HepG2 (cell line): Measurements from ENCODE around the gene CIROP. TPM values are rescaled to one million over a fixed set of nuclear protein-coding genes. Genes with fewer than 3 reads are reported as not detected.

Experiments
- AGO1 ChIP-seq: fragments of 200-400 bp; formaldehyde crosslinking; IDR thresholded peaks from 2 replicates; pipeline ENCODE4 v1.6.1; 2017; ENCODE audit warnings: mild to moderate bottlenecking, low read depth, low read length, moderate library complexity; ENCODE audit not compliant: poor library complexity, severe bottlenecking
- DR1 ChIP-seq: sonication (generic); formaldehyde crosslinking; IDR thresholded peaks from 2 replicates; pipeline ENCODE4 v1.8.0; 2021; ENCODE audit warnings: mild to moderate bottlenecking, missing genetic modification reagents, inconsistent platforms
- EED ChIP-seq: sonication (generic); formaldehyde crosslinking; IDR thresholded peaks from 2 replicates; pipeline ENCODE4 v1.5.0; 2020; ENCODE audit warnings: mild to moderate bottlenecking, missing genetic modification reagents
- JARID2 ChIP-seq: sonication (generic); formaldehyde crosslinking; IDR thresholded peaks from 2 replicates; pipeline ENCODE4 v1.8.1; 2023; ENCODE audit warnings: missing genetic modification reagents, inconsistent platforms; ENCODE audit not compliant: insufficient replicate concordance
- MED13 ChIP-seq: sonication (generic); formaldehyde crosslinking; IDR thresholded peaks from 2 replicates; pipeline ENCODE4 v1.5.0; 2020; ENCODE audit warnings: missing genetic modification reagents
- PAX8 ChIP-seq: sonication (generic); formaldehyde crosslinking; IDR thresholded peaks from 2 replicates; pipeline ENCODE4 v1.8.0; 2022; ENCODE audit warnings: mild to moderate bottlenecking, missing genetic modification reagents, borderline replicate concordance
- PCBP2 ChIP-seq: fragments of 200-400 bp; formaldehyde crosslinking; optimal IDR thresholded peaks from 2 replicates; pipeline ENCODE3; 2018; ENCODE audit warnings: low read length, low read depth; ENCODE audit not compliant: poor library complexity, severe bottlenecking
- ZBTB7B ChIP-seq: sonication (generic); formaldehyde crosslinking; IDR thresholded peaks from 2 replicates; pipeline ENCODE4 v1.4.0; 2020; ENCODE audit warnings: missing genetic modification reagents
- ZNF124 ChIP-seq: sonication (generic); formaldehyde crosslinking; IDR thresholded peaks from 2 replicates; pipeline ENCODE4 v1.4.0; 2020; ENCODE audit warnings: missing genetic modification reagents
- ZNF605 ChIP-seq: sonication (generic); formaldehyde crosslinking; IDR thresholded peaks from 2 replicates; pipeline ENCODE4 v1.8.0; 2022; ENCODE audit warnings: mild to moderate bottlenecking, missing genetic modification reagents
- ZNF761 ChIP-seq: sonication (generic); formaldehyde crosslinking; conservative IDR thresholded peaks from 2 replicates; pipeline ENCODE4 v1.4.0; 2020; ENCODE audit warnings: mild to moderate bottlenecking, missing genetic modification reagents
- ZNF777 ChIP-seq: sonication (generic); formaldehyde crosslinking; IDR thresholded peaks from 2 replicates; pipeline ENCODE4 v1.4.0; 2020; ENCODE audit warnings: missing genetic modification reagents
- ZSCAN25 ChIP-seq: sonication (generic); formaldehyde crosslinking; IDR thresholded peaks from 2 replicates; pipeline ENCODE4 v1.8.0; 2022; ENCODE audit warnings: mild to moderate bottlenecking, missing genetic modification reagents
- polyA plus RNA-seq, 8 experiments: library from polyadenylated mRNA; depleted of rRNA in 3 of 8; stranded (reverse) in 7 of 8; unstranded in 1 of 8; fragments of >200 nt; fragmentation: Illumina TruSeq in 4 of 8; extraction: Trizol in 4 of 8; gene quantifications; 2 replicates each; pipeline versions ENCODE4 v1.2.1 to v1.2.3, GENCODE V29; 2011 to 2016; ENCODE audit warnings: low read depth in 4 of 8, missing spikeins in 1 of 8, mixed read lengths in 1 of 8; ENCODE audit not compliant: insufficient read depth in 1 of 8
- total RNA-seq, 5 experiments: library from RNA; depleted of rRNA; stranded (reverse); fragments of >200 nt; fragmentation: Illumina TruSeq; extraction: Trizol; gene quantifications; 2 replicates each; pipeline ENCODE4 v1.2.3, GENCODE V29; 2016; ENCODE audit warnings: low read depth in 1 of 5
- TF ChIP-seq, protein P1 (sequence below): sonication (generic); formaldehyde crosslinking; IDR thresholded peaks from 2 replicates; pipeline ENCODE4 v1.4.0; 2020; ENCODE audit warnings: missing genetic modification reagents, borderline replicate concordance
- TF ChIP-seq, protein P2 (sequence below): sonication (generic); formaldehyde crosslinking; IDR thresholded peaks from 2 replicates; pipeline ENCODE4 v1.5.1; 2020; ENCODE audit warnings: missing genetic modification reagents, mild to moderate bottlenecking, borderline replicate concordance
- TF ChIP-seq, protein P3 (sequence below): IDR thresholded peaks from 2 replicates; pipeline ENCODE4 v1.6.1; 2016
- TF ChIP-seq, protein P4 (sequence below): sonication (generic); formaldehyde crosslinking; IDR thresholded peaks from 2 replicates; pipeline ENCODE4 v1.5.1; 2020; ENCODE audit warnings: missing genetic modification reagents, mild to moderate bottlenecking, borderline replicate concordance
- TF ChIP-seq, protein P5 (sequence below): sonication (generic); formaldehyde crosslinking; conservative IDR thresholded peaks from 2 replicates; pipeline ENCODE4 v1.8.0; 2022; ENCODE audit warnings: mild to moderate bottlenecking, moderate library complexity, missing genetic modification reagents

CIROP gene
- total and polyA plus RNA-seq, 2 of the 13 experiments (the other 11 are each of a cell fraction or from before 2014, with no cell fraction given) = 0.07 TPM; not detected in 1

DNA sequence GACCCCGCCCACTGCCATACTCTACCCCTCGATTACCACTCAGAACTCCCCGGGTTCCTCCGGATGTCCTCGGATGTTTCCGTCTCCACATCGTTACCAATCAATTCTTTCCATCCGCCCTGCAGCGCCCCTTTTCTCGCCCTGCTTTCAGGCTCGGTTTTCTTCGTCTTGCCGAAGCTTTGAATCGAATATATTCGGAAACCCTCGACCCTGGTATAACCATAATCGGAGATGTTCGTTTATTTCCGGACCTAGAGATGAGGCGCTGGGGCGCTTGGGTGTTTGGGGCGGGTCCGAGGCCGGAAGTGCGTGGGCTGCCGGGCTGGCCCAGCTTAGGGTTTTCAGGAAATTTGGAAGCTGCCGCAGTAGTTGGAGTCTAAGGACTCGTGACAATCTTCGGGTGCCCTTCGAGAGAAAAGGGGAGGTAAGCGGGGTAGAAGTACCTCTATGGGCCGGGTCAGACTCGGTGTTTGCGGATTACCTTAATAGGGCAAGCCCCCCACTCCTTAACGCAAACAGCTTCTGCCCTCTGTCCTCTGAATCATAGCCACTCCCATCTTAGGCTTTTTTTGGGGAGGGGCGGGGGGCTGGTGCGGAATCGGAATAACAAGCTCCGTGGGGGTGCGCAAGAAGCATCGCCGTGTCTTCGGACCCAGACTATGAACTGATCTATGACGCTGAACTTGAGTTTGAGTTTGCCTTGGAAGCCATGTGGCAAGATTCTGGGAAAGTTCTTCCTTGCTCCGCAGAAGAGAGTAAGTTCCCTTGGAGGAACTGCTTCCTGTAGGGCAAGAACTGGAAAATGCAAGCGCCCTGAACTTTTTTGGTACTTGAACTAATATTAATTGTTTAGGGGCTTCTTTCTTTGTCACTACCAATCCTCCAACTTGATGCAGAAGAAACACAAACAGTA lies 9.3 kb downstream of the CIROP start, which contains the start of gene C14orf119 (continued):
- TF ChIP-seq AGO1 (no peak), ZBTB7B (CRISPR knock-in tag) (peak; percentile 56; the same call in 1 of the 2 replicates), PCBP2 (no peak), JARID2 (CRISPR knock-in tag) (no peak), ZNF124 (CRISPR knock-in tag) (no peak; the same call in 1 of the 2 replicates), MED13 (no peak; the same call in 1 of the 2 replicates), EED (CRISPR knock-in tag) (no peak), PAX8 (CRISPR knock-in tag) (no peak), ZNF605 (CRISPR knock-in tag) (no peak), ZSCAN25 (CRISPR knock-in tag) (no peak; the same call in 1 of the 2 replicates), ZNF777 (peak; percentile 66), DR1 (CRISPR knock-in tag) (no peak; the same call in 1 of the 2 replicates), ZNF761 (no peak; the same call in 1 of the 2 replicates)
- TF ChIP-seq, protein P1, sequence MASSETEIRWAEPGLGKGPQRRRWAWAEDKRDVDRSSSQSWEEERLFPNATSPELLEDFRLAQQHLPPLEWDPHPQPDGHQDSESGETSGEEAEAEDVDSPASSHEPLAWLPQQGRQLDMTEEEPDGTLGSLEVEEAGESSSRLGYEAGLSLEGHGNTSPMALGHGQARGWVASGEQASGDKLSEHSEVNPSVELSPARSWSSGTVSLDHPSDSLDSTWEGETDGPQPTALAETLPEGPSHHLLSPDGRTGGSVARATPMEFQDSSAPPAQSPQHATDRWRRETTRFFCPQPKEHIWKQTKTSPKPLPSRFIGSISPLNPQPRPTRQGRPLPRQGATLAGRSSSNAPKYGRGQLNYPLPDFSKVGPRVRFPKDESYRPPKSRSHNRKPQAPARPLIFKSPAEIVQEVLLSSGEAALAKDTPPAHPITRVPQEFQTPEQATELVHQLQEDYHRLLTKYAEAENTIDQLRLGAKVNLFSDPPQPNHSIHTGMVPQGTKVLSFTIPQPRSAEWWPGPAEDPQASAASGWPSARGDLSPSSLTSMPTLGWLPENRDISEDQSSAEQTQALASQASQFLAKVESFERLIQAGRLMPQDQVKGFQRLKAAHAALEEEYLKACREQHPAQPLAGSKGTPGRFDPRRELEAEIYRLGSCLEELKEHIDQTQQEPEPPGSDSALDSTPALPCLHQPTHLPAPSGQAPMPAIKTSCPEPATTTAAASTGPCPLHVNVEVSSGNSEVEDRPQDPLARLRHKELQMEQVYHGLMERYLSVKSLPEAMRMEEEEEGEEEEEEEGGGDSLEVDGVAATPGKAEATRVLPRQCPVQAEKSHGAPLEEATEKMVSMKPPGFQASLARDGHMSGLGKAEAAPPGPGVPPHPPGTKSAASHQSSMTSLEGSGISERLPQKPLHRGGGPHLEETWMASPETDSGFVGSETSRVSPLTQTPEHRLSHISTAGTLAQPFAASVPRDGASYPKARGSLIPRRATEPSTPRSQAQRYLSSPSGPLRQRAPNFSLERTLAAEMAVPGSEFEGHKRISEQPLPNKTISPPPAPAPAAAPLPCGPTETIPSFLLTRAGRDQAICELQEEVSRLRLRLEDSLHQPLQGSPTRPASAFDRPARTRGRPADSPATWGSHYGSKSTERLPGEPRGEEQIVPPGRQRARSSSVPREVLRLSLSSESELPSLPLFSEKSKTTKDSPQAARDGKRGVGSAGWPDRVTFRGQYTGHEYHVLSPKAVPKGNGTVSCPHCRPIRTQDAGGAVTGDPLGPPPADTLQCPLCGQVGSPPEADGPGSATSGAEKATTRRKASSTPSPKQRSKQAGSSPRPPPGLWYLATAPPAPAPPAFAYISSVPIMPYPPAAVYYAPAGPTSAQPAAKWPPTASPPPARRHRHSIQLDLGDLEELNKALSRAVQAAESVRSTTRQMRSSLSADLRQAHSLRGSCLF (CRISPR knock-in tag) = no peak
- TF ChIP-seq, protein P2, sequence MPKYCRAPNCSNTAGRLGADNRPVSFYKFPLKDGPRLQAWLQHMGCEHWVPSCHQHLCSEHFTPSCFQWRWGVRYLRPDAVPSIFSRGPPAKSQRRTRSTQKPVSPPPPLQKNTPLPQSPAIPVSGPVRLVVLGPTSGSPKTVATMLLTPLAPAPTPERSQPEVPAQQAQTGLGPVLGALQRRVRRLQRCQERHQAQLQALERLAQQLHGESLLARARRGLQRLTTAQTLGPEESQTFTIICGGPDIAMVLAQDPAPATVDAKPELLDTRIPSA (CRISPR knock-in tag) = peak; percentile 59; the same call in 1 of the 2 replicates
- TF ChIP-seq, protein P3, sequence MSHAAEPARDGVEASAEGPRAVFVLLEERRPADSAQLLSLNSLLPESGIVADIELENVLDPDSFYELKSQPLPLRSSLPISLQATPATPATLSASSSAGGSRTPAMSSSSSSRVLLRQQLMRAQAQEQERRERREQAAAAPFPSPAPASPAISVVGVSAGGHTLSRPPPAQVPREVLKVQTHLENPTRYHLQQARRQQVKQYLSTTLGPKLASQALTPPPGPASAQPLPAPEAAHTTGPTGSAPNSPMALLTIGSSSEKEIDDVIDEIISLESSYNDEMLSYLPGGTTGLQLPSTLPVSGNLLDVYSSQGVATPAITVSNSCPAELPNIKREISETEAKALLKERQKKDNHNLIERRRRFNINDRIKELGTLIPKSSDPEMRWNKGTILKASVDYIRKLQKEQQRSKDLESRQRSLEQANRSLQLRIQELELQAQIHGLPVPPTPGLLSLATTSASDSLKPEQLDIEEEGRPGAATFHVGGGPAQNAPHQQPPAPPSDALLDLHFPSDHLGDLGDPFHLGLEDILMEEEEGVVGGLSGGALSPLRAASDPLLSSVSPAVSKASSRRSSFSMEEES (CRISPR knock-in tag) = peak; percentile 70; the same call in 1 of the 2 replicates
- TF ChIP-seq, protein P4, sequence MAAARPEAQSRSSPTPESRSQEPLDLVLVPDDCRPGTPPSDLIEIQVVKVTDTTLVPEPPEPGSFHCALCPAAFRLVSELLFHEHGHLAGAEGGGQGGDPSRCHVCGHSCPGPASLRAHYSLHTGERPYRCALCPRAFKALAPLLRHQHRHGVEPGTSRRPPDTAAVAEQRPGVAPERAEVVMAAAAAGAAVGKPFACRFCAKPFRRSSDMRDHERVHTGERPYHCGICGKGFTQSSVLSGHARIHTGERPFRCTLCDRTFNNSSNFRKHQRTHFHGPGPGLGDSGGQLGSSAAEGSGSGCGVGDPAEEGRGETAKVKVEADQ (CRISPR knock-in tag) = no peak; the same call in 1 of the 2 replicates
- TF ChIP-seq, protein P5, sequence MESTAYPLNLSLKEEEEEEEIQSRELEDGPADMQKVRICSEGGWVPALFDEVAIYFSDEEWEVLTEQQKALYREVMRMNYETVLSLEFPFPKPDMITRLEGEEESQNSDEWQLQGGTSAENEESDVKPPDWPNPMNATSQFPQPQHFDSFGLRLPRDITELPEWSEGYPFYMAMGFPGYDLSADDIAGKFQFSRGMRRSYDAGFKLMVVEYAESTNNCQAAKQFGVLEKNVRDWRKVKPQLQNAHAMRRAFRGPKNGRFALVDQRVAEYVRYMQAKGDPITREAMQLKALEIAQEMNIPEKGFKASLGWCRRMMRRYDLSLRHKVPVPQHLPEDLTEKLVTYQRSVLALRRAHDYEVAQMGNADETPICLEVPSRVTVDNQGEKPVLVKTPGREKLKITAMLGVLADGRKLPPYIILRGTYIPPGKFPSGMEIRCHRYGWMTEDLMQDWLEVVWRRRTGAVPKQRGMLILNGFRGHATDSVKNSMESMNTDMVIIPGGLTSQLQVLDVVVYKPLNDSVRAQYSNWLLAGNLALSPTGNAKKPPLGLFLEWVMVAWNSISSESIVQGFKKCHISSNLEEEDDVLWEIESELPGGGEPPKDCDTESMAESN (CRISPR knock-in tag) = peak; percentile 89
